GM10266 (cell line): ENCODE measurements around the gene ST8SIA1.

Experiments
- DNase-seq: peaks from one replicate; pipeline ENCODE4 v3.0.0; 2012; ENCODE audit errors: extremely low spot score
- CTCF ChIP-seq: IDR thresholded peaks from 2 replicates; pipeline ENCODE4 v1.5.1; 2012; ENCODE audit warnings: mild to moderate bottlenecking, low read depth; ENCODE audit not compliant: control insufficient read depth, insufficient read depth; ENCODE audit errors: missing control alignments

ST8SIA1 gene

GRCh38 chr12:22361785-22362184, 27.3 kb upstream of the ST8SIA1 start:
- no peak for DNase-seq
- no peak for TF ChIP-seq CTCF

GRCh38 chr12:22360774-22361173, 26.3 kb upstream of the ST8SIA1 start:
- DNase-seq = no peak
- TF ChIP-seq CTCF = no peak

DNA sequence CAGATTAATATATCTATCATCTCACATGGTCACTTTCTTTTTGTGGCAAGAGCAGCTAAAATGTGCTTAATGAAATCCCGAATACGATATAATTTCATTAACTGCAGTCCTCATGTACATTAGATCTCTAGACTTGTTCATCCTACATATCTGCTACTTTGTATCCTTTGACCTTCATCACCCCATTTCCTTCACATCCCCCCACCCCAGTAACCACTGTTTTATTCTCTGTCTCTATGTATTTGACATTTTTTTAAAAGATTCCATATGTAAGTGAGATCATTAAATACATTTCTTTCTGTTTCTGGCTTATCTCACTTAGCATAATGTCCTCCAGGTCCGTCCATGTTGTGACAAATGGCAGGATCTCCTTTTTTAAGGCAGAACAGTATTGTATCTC, 23.0 kb upstream of the ST8SIA1 start:
- no peak for DNase-seq
- no peak for TF ChIP-seq CTCF

DNA sequence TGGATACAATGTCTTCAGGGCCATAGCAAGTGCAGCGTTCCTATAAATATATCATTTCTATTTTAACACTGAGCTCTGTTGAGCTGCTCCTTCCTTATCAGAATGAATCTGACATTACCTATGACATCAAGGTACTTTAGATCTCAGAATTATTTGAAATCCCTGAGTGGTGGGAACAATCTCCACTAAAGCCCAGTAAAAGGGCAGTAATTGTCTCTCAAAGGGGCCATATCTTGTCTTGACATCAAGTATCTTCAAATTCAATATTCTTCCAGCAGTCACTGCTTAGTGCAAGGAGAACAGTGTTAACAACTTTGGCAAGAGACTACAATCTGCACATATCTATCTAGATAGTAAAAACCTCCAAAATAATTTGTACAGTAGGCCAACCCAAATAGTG, 21.7 kb upstream of the ST8SIA1 start:
- no peak for TF ChIP-seq CTCF

GRCh38 chr12:22355011-22355580, 20.6 kb upstream of the ST8SIA1 start:
- no peak for DNase-seq
- no peak for TF ChIP-seq CTCF

More for the DNA sequence above, 21.7 kb upstream of the ST8SIA1 start:
- no peak for DNase-seq

GRCh38 chr12:22353615-22354325, 19.3 kb upstream of the ST8SIA1 start:
- TF ChIP-seq CTCF = no peak
- DNase-seq = no peak

DNA sequence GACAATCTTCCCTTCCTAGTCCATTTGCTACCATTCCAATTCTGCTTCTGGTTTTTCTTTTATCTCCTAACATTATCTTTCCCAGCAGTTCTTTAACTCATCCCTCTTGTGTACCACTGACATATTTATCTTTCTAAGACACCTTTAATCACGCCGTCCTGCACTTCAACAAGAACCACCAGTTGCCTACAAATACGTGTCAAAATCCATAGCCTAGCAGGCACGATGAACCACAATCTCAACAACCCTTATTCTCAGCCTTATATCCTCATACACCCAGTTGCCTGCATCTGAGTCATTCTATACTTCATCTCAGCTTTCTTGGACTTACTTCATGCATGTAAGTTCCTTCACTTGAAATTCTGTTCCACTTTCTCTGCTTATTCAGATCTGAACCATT, 16.4 kb upstream of the ST8SIA1 start:
- TF ChIP-seq CTCF = no peak
- DNase-seq = no peak
